Vagina (tissue), 2 donors: ENCODE data around the gene GOSR2. TPM values are rescaled to one million over a fixed set of nuclear protein-coding genes. Genes with fewer than 3 reads are reported as not detected.

Source experiments
- DNase-seq, 2 donors: peaks; one replicate each; pipeline ENCODE4 v3.0.0-alpha.2; 2017; ENCODE audit errors: extremely low spot score in 2 of 2
- H3K27ac ChIP-seq: fragments of 200-600 bp; sonication (generic); one replicate; pipeline ENCODE4 v1.5.1; 2019
- H3K27me3 ChIP-seq: fragments of 200-600 bp; sonication (generic); one replicate; pipeline ENCODE4 v1.5.1; 2019
- H3K36me3 ChIP-seq, 2 donors: fragments of 200-600 bp; sonication (generic); one replicate each; pipeline ENCODE4 v1.5.1; 2017 to 2019
- H3K4me1 ChIP-seq: fragments of 200-600 bp; sonication (generic); one replicate; pipeline ENCODE4 v1.5.1; 2019
- H3K4me3 ChIP-seq, 2 donors: fragments of 200-600 bp; sonication (generic); 1 replicate in 1 of 2; 2 replicates in 1 of 2; pipeline ENCODE4 v1.5.1; 2016 to 2019
- H3K9me3 ChIP-seq: fragments of 200-600 bp; sonication (generic); one replicate; pipeline ENCODE4 v1.5.1; 2019
- POLR2A ChIP-seq, 2 donors: fragments of 450-650 bp; IDR thresholded peaks; one replicate each; pipeline ENCODE4 v1.6.1; 2017; ENCODE audit warnings: antibody characterized with exemption in 2 of 2, mild to moderate bottlenecking in 2 of 2, moderate library complexity in 2 of 2
- POLR2AphosphoS5 ChIP-seq, 2 donors: sonication (generic); formaldehyde crosslinking; IDR thresholded peaks; one replicate each; pipeline ENCODE4 v1.9.0; 2017; ENCODE audit warnings: antibody characterized with exemption in 2 of 2, mild to moderate bottlenecking in 2 of 2, low read depth in 1 of 2; ENCODE audit not compliant: insufficient read depth in 1 of 2
- intact Hi-C: fragments of 100-400 bp; cut with DNase I; formaldehyde crosslinking; loops from one replicate; pipeline ENCODE4 v1.15.1; 2023
- total RNA-seq: library from RNA; depleted of rRNA; stranded (reverse); fragments of >200 nt; gene quantifications from one replicate; pipeline ENCODE4 v1.2.3, GENCODE V29; 2016
- TF ChIP-seq, protein P1 (sequence below), 3 experiments: fragments of 450-650 bp in 2 of 3; fragments of 200-600 bp in 1 of 3; sonication (generic) in 1 of 3; IDR thresholded peaks; one replicate each; pipeline ENCODE4 v1.5.1; 2017 to 2019; ENCODE audit warnings: antibody characterized with exemption in 3 of 3, mild to moderate bottlenecking in 2 of 3, moderate library complexity in 2 of 3

The GOSR2 gene
- total RNA-seq, 1 donor from 2014 or later, result 48.1 TPM

DNA sequence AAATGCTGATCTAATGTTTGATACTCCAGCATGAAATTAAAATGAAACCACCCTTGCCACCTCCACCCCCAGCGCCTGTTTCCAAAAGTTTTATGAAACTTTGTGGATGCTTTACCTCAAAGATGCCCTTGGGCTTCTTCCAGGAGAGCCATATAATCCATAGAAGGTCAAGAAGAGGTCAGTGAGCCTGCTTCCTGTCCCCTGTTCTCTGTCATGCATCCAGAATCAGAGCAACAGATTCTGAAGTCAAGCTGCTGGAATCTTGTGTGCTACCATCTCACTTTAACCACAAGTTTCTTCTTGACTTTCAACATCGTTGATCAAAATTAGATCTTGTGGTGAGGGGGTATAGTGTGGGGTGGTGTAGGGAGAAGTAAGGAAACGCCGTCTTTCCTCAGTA is 8.6 kb downstream of the GOSR2 start:
- Histone ChIP-seq H3K27ac (no peak overlapping the region), H3K4me3 (no peak overlapping the region), H3K36me3 (peaks cover 3 to 71% of the 10 kb centered on the region in 2 donors), H3K27me3 (no peaks in the 10 kb centered on the region), H3K4me1 (peaks cover 26% of the 10 kb centered on the region), H3K9me3 (no peaks in the 10 kb centered on the region)
- intact Hi-C loops, result no loop called here
- no peak for TF ChIP-seq POLR2A (IDR thresholded peaks at IDR 0.05)
- no peak for TF ChIP-seq POLR2AphosphoS5 (IDR thresholded peaks at IDR 0.05; ENCODE audit: insufficient read depth in 1 of 2, low read depth in 1 of 2)
- TF ChIP-seq, protein P1, sequence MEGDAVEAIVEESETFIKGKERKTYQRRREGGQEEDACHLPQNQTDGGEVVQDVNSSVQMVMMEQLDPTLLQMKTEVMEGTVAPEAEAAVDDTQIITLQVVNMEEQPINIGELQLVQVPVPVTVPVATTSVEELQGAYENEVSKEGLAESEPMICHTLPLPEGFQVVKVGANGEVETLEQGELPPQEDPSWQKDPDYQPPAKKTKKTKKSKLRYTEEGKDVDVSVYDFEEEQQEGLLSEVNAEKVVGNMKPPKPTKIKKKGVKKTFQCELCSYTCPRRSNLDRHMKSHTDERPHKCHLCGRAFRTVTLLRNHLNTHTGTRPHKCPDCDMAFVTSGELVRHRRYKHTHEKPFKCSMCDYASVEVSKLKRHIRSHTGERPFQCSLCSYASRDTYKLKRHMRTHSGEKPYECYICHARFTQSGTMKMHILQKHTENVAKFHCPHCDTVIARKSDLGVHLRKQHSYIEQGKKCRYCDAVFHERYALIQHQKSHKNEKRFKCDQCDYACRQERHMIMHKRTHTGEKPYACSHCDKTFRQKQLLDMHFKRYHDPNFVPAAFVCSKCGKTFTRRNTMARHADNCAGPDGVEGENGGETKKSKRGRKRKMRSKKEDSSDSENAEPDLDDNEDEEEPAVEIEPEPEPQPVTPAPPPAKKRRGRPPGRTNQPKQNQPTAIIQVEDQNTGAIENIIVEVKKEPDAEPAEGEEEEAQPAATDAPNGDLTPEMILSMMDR (IDR thresholded peaks at IDR 0.05), result no peak
- DNase-seq, result no peak

DNA sequence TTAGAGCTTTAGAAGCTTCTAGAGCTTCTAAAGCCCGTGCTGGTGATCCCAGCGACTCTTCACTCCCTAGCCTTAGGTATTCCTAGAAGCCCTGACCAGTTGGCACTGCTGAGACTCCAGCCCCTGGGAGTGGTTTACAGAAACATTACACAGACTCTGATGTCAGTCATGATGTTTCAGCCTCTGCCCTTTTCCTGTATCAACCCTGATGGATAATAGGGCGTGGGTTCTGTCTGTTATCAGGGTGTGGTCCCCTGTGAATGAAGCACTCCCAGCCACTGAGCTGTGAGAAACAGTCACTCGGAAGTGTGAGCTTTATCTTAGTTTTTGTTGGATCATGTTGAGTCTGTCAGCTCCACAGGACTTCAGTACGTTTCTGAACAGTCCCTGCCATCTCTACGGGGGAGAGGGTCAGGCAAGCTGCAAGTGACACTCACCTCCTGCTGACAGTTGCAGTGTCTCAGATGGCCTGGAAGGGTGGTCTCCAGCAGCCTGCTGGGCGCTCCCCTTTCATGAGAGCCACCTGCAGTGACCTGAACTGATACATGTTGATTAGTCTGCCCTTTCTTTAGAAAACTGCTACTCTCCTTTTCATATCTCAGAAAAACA is 12.8 kb downstream of the GOSR2 start:
- Histone ChIP-seq H3K9me3 (no peaks in the 10 kb centered on the region), H3K36me3 (peaks cover 3 to 93% of the 10 kb centered on the region in 2 donors), H3K4me3 (no peak overlapping the region), H3K27me3 (no peaks in the 10 kb centered on the region), H3K27ac (no peak overlapping the region), H3K4me1 (no peaks in the 10 kb centered on the region)
- no peak for TF ChIP-seq POLR2AphosphoS5 (IDR thresholded peaks at IDR 0.05; ENCODE audit: insufficient read depth in 1 of 2, low read depth in 1 of 2)
- TF ChIP-seq, protein P1 (IDR thresholded peaks at IDR 0.05), result no peak
- no peak for TF ChIP-seq POLR2A (IDR thresholded peaks at IDR 0.05)
- intact Hi-C loops, result no loop called here
- no peak for DNase-seq

DNA sequence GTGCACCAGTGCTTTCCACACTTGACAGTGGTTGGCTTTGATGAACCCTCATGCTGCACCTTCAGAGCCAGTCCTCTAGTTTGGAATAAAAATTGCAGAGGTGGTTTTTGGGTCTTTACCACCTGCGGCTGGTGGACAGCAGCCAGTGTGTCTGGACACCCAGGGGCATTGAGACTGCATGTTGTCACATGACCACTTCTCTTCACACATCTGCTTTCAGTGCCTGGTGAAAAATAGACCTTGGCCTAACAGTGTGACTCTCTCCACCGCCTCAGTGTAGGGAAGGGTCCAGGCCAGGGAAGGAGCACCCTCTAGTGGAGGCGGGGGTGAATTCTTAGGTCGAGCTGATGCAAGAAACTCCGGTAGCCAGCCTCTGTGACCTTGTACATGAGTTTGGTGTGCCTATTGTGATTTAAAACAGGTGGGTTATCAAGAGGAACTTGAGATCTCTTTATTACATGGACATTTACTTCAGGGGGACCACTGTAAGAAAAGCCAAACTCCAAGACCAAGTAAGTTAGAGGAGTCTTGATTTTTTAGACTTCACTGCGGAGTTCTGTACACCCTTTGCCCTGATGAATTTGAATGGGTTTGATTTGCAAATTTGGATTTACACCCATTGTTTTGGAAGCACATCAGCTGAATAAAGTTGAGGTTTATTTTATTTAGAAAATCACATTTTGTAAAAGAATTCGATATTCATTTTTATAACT is 17.9 kb downstream of the GOSR2 start:
- H3K4me3 ChIP-seq, result no peak overlapping the region
- intact Hi-C loops, result no loop called here
- peaks cover 0 to 42% of the 10 kb centered on the region in 2 donors for H3K36me3 ChIP-seq
- TF ChIP-seq, protein P1 (IDR thresholded peaks at IDR 0.05), result peak; percentile 38 to 57 (median 52)
- TF ChIP-seq POLR2AphosphoS5 (IDR thresholded peaks at IDR 0.05; ENCODE audit: insufficient read depth in 1 of 2, low read depth in 1 of 2) (no peak), POLR2A (IDR thresholded peaks at IDR 0.05) (no peak)
- H3K9me3 ChIP-seq, result no peaks in the 10 kb centered on the region
- no peak overlapping the region for H3K27ac ChIP-seq
- DNase-seq, result no peak
- H3K27me3 ChIP-seq, result no peaks in the 10 kb centered on the region
- peaks cover 28% of the 10 kb centered on the region for H3K4me1 ChIP-seq

DNA sequence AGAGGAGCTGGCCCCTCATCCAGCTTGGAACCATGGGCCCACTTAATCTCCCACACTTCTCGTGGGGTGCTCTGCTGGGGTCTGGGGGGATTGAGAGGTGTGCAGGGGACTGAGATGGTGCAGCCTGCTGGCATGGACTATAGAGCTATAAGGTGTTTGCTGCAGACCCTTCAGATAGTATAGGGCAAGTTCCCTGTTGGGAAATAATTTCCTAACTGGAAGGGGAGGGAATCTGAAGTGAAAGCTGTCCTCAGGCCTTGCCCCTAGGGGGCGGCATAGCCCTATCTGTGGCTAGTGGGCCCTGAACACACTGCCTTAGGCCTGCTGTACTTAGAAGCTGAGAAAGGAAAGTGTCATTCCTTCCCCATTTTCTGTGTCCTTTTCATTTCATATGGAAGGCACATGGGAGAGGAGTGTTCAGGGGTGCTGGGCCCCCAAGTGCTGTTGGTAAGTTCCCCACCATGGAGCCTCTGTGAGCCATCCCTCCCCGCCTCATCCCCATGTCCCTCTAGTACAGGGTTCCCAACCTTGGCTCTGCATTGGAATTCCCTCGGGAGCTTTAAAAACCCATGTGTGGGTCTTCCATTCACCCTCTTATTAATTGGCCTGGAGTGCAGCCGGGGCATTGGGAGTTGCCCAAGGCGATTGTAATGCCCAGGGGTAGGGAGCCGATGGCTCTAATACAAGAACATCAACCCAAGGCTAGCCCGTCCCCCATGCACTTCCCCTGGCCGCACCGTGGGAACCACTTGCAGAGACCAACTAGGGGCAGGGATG is 19.7 kb downstream of the GOSR2 start:
- Histone ChIP-seq H3K4me3 (no peak overlapping the region), H3K36me3 (peaks cover 0 to 30% of the 10 kb centered on the region in 2 donors), H3K27ac (no peak overlapping the region), H3K27me3 (no peaks in the 10 kb centered on the region), H3K9me3 (no peaks in the 10 kb centered on the region), H3K4me1 (peaks cover 28% of the 10 kb centered on the region)
- DNase-seq, result no peak
- TF ChIP-seq POLR2A (IDR thresholded peaks at IDR 0.05) (no peak), POLR2AphosphoS5 (IDR thresholded peaks at IDR 0.05; ENCODE audit: insufficient read depth in 1 of 2, low read depth in 1 of 2) (no peak)
- TF ChIP-seq, protein P1 (IDR thresholded peaks at IDR 0.05), result peak; percentile 38 to 56 (median 48)
- intact Hi-C loops, result no loop called here
